PC-3 (cell line): ENCODE measurements around the gene IRF8. TPM values are rescaled to one million over a fixed set of nuclear protein-coding genes. Genes with fewer than 3 reads are reported as not detected.

ENCODE experiments used
- ATAC-seq: fragments of 200-7000 bp; cut with Tn5 transposase; 2 replicates; pipeline ENCODE4 v1.9.1; 2020; ENCODE audit warnings: mild to moderate bottlenecking, moderate library complexity
- BruUV-seq: library from RNA; stranded (reverse); fragments of 400-500 nt; replicated peaks from 2 replicates; lab custom pipeline; 2021; lab: Mats Ljungman, UMichigan
- CTCF ChIA-PET: fragments of 300-600 bp; sonication (Branson Sonifier 250); formaldehyde crosslinking; loops from one replicate; lab custom pipeline; 2022; ENCODE audit warnings: antibody characterized with exemption; lab: Charles Lee
- POLR2A ChIA-PET: fragments of 300-600 bp; sonication (Branson Sonifier 250); formaldehyde crosslinking; loops from one replicate; lab custom pipeline; 2022; ENCODE audit warnings: antibody characterized with exemption; ENCODE audit not compliant: unreplicated experiment; lab: Charles Lee
- DNase-seq: peaks from one replicate; pipeline ENCODE4 v3.0.0-alpha.2; 2015
- H2AFZ ChIP-seq: fragments of 300-600 bp; sonication (generic); 2 replicates; pipeline ENCODE4 v1.6.0; 2016; ENCODE audit warnings: antibody characterized with exemption, low read length
- H3F3A ChIP-seq: fragments of 300-600 bp; sonication (generic); one replicate; pipeline ENCODE4 v1.6.0; 2017; ENCODE audit warnings: antibody characterized with exemption, low read length, control low read depth, mild to moderate bottlenecking; ENCODE audit not compliant: unreplicated experiment
- H3K27ac ChIP-seq: fragments of 300-600 bp; sonication (generic); 2 replicates; pipeline ENCODE4 v1.5.1; 2016; ENCODE audit warnings: mild to moderate bottlenecking, low read length
- H3K27me3 ChIP-seq: fragments of 300-600 bp; sonication (generic); 2 replicates; pipeline ENCODE4 v1.6.1; 2016; ENCODE audit warnings: low read length, mixed read lengths
- H3K36me3 ChIP-seq: fragments of 300-600 bp; sonication (generic); 2 replicates; pipeline ENCODE4 v1.6.1; 2016; ENCODE audit warnings: low read depth, mixed run types, low read length, mixed read lengths
- H3K4me1 ChIP-seq: fragments of 300-600 bp; sonication (generic); 2 replicates; pipeline ENCODE4 v1.5.1; 2016; ENCODE audit warnings: low read length; ENCODE audit not compliant: insufficient read depth
- H3K4me2 ChIP-seq: fragments of 300-600 bp; sonication (generic); 2 replicates; pipeline ENCODE4 v1.6.0; 2016; ENCODE audit warnings: low read length
- H3K4me3 ChIP-seq: fragments of 300-600 bp; sonication (generic); 2 replicates; pipeline ENCODE4 v1.5.1; 2016; ENCODE audit warnings: mild to moderate bottlenecking, low read length, mixed read lengths
- H3K79me2 ChIP-seq: fragments of 300-600 bp; sonication (generic); 2 replicates; pipeline ENCODE4 v1.6.1; 2017; ENCODE audit warnings: low read length, mixed read lengths
- H3K9ac ChIP-seq: fragments of 300-600 bp; sonication (generic); 2 replicates; pipeline ENCODE4 v1.6.0; 2016; ENCODE audit warnings: mild to moderate bottlenecking, low read length
- H3K9me2 ChIP-seq: fragments of 300-600 bp; sonication (generic); replicated peaks from 2 replicates; pipeline ENCODE4 v1.6.1; 2016; ENCODE audit warnings: mixed run types, low read length, mixed read lengths
- H3K9me3 ChIP-seq: fragments of 300-600 bp; sonication (generic); 2 replicates; pipeline ENCODE4 v1.6.1; 2016; ENCODE audit warnings: low read length, mixed read lengths
- H4K20me1 ChIP-seq: fragments of 300-600 bp; sonication (generic); 2 replicates; pipeline ENCODE4 v1.6.1; 2016; ENCODE audit warnings: low read length, mixed read lengths
- EZH2 ChIP-seq: fragments of 300-600 bp; sonication (generic); IDR thresholded peaks from one replicate; pipeline ENCODE4 v1.6.1; 2017; ENCODE audit warnings: antibody characterized with exemption, mild to moderate bottlenecking, low read length; ENCODE audit not compliant: unreplicated experiment
- EZH2phosphoT487 ChIP-seq: fragments of 300-600 bp; sonication (generic); IDR thresholded peaks from 2 replicates; pipeline ENCODE4 v1.6.1; 2018; ENCODE audit warnings: mild to moderate bottlenecking, antibody characterized with exemption, low read length, borderline replicate concordance
- intact Hi-C: fragments of 100-400 bp; cut with micrococcal nuclease; formaldehyde crosslinking; loops from 2 replicates; pipeline ENCODE4 v1.9.0; 2023
- total RNA-seq: library from RNA; depleted of rRNA; stranded (reverse); fragments of >200 nt; gene quantifications from 2 replicates; pipeline ENCODE4 v1.2.3, GENCODE V29; 2014
- TF ChIP-seq, protein P1 (sequence below): fragments of 300-600 bp; sonication (generic); conservative IDR thresholded peaks from 2 replicates; pipeline ENCODE4 v1.5.1; 2017; ENCODE audit warnings: antibody characterized with exemption, low read depth, mild to moderate bottlenecking, low read length

IRF8 gene
- total RNA-seq, 1 experiment from 2014 or later = not detected

DNA sequence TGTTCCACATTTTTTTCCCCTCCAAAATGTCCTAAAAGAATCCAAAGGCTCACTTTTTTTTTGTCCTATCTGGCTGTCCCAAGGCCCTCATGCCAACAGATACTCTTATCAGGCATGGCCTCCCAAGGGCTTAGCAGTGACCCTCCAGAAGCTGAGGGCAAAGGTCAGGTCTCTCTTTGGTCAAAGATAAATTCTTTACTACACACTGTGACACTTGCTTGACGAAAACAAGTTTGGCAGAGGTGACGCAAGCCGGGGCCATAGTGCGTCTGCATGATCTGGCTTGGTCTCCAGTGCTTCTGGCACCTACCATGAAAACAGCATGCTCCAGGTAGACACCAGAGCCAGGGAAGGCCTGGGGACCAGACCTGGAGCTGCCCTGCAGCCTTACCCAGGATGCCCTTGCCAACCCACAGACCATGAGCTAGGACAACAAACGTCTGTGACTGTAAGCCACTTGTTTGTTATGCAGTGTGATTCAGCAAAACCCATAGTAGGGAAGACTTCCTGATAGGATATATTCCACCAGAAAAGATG is 48.5 kb upstream of the IRF8 start:
- no peak overlapping the region for H3K27ac ChIP-seq
- no peaks in the 10 kb centered on the region for H3K9me2 ChIP-seq
- H3K36me3 ChIP-seq = no peaks in the 10 kb centered on the region
- DNase-seq (no peak), ATAC-seq (no peak)
- no peak overlapping the region for H3K4me3 ChIP-seq
- TF ChIP-seq EZH2 (no peak), EZH2phosphoT487 (no peak)
- TF ChIP-seq, protein P1, sequence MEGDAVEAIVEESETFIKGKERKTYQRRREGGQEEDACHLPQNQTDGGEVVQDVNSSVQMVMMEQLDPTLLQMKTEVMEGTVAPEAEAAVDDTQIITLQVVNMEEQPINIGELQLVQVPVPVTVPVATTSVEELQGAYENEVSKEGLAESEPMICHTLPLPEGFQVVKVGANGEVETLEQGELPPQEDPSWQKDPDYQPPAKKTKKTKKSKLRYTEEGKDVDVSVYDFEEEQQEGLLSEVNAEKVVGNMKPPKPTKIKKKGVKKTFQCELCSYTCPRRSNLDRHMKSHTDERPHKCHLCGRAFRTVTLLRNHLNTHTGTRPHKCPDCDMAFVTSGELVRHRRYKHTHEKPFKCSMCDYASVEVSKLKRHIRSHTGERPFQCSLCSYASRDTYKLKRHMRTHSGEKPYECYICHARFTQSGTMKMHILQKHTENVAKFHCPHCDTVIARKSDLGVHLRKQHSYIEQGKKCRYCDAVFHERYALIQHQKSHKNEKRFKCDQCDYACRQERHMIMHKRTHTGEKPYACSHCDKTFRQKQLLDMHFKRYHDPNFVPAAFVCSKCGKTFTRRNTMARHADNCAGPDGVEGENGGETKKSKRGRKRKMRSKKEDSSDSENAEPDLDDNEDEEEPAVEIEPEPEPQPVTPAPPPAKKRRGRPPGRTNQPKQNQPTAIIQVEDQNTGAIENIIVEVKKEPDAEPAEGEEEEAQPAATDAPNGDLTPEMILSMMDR = no peak
- H2AFZ ChIP-seq = no peak overlapping the region
- peaks cover 60% of the 10 kb centered on the region for H3K27me3 ChIP-seq
- ChIA-PET CTCF (no interaction called here), POLR2A (no interaction called here)
- no peaks in the 10 kb centered on the region for H3K79me2 ChIP-seq
- no peaks in the 10 kb centered on the region for H3F3A ChIP-seq
- intact Hi-C loops = no loop called here
- H3K9me3 ChIP-seq = no peaks in the 10 kb centered on the region
- no peak overlapping the region for H3K9ac ChIP-seq
- BruUV-seq = no TSS peak
- no peaks in the 10 kb centered on the region for H4K20me1 ChIP-seq
- no peak overlapping the region for H3K4me2 ChIP-seq
- no peaks in the 10 kb centered on the region for H3K4me1 ChIP-seq

DNA sequence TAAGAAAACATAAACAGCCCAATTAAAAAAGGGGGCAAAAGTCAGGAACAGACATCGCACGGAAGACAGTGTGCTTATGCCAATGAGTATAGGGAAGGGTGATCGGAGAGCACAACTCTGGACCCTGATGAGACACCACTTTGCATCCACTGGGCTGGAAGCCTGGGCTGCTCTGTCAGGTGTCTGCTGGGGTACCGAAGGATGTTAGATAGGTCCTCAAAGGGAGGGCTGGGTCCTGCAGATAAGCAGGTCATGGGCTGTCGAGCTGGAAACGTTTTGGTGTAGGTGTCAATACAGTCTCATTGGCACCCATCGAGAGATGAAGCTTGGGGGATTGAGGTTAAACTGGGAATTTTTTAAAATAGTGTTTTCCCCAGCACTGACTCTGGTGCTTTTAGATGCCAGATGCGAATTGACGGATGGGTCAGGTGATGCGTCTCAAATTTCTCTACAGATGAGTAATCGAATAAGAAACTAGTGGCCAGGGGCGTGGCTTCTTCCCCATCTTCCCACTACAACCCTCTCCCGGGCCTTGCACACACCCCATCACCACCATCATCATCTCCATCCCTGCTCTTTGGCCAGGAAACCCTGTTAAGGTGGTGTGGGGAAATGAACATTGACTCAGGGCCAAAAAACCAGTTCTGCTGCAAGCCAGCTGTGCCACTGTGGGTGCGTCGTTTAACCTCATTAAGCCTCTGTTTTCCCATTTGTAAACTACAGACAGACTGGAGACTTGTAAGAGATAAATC is 47.8 kb upstream of the IRF8 start:
- DNase-seq (no peak), ATAC-seq (no peak)
- Histone ChIP-seq H3K27ac (no peak overlapping the region), H3F3A (no peaks in the 10 kb centered on the region), H3K4me2 (no peak overlapping the region), H4K20me1 (no peaks in the 10 kb centered on the region), H3K36me3 (no peaks in the 10 kb centered on the region), H3K9ac (no peak overlapping the region), H3K79me2 (no peaks in the 10 kb centered on the region), H3K27me3 (peaks cover 62% of the 10 kb centered on the region), H3K4me3 (no peak overlapping the region), H3K9me2 (no peaks in the 10 kb centered on the region), H3K4me1 (no peaks in the 10 kb centered on the region), H3K9me3 (no peaks in the 10 kb centered on the region), H2AFZ (no peak overlapping the region)
- intact Hi-C loops = no loop called here
- ChIA-PET POLR2A (no interaction called here), CTCF (no interaction called here)
- BruUV-seq = no TSS peak
- TF ChIP-seq, protein P1 = no peak
- no peak for TF ChIP-seq EZH2phosphoT487
- no peak for TF ChIP-seq EZH2
